HCT116 (cell line): Measurements from ENCODE around the gene TBC1D1.

Experiments
- CTCF ChIP-seq, 3 experiments: fragments of 200-600 bp in 1 of 3; sonication (generic) in 1 of 3; IDR thresholded peaks in 2 of 3; conservative IDR thresholded peaks in 1 of 3; 2 replicates each; pipeline ENCODE4 v1.5.1; 2012 to 2017; ENCODE audit warnings: low read depth in 2 of 3, low read length in 2 of 3, antibody characterized with exemption in 1 of 3, borderline replicate concordance in 1 of 3, control low read depth in 1 of 3, mild to moderate bottlenecking in 1 of 3, mixed read lengths in 1 of 3, mixed run types in 1 of 3, moderate library complexity in 1 of 3; ENCODE audit not compliant: insufficient read depth in 1 of 3
- EZH2 ChIP-seq: fragments of 200-600 bp; sonication (generic); IDR thresholded peaks from 2 replicates; pipeline ENCODE4 v1.6.1; 2017; ENCODE audit warnings: antibody characterized with exemption, mixed run types
- EZH2phosphoT487 ChIP-seq: fragments of 200-600 bp; IDR thresholded peaks from 2 replicates; pipeline ENCODE4 v1.6.1; 2018; ENCODE audit warnings: antibody characterized with exemption, borderline replicate concordance
- POLR2A ChIP-seq: IDR thresholded peaks from 2 replicates; pipeline ENCODE4 v1.7.0; 2011; ENCODE audit warnings: borderline replicate concordance; ENCODE audit not compliant: insufficient read depth, insufficient read length; ENCODE audit errors: extremely low read depth
- POLR2AphosphoS5 ChIP-seq: IDR thresholded peaks from 2 replicates; pipeline ENCODE4 v1.6.1; 2011; ENCODE audit warnings: mild to moderate bottlenecking, low read depth, low read length, moderate library complexity
- SRF ChIP-seq: IDR thresholded peaks from 2 replicates; pipeline ENCODE4 v1.6.1; 2012; ENCODE audit warnings: low read depth

- TF ChIP-seq CTCF (IDR thresholded peaks at IDR 0.05 in 2 of 3, conservative IDR thresholded peaks at IDR 0.05 in 1 of 3; ENCODE audit: borderline replicate concordance in 1 of 3, insufficient read depth in 1 of 3, low read depth in 2 of 3, low read length in 2 of 3), result no peak
- no peak for TF ChIP-seq POLR2AphosphoS5
- no peak for TF ChIP-seq POLR2A
- TF ChIP-seq EZH2, result no peak
- TF ChIP-seq EZH2phosphoT487, result no peak
- TF ChIP-seq SRF, result no peak
Observed at GRCh38 chr4:38123555-38123954, 232.7 kb downstream of the TBC1D1 start.
